Frontal cortex (tissue), 4 donors: Measurements from ENCODE around the gene ARL8A. TPM values are rescaled to one million over a fixed set of nuclear protein-coding genes. Genes with fewer than 3 reads are reported as not detected.
A peak's percentile ranks its signal among the peaks of the same experiment; 100 is the strongest.
"Not testable (repeated sequence)": the region's sequence is repeated elsewhere in the genome, so short reads cannot be mapped to it uniquely, and the experiment has no call there.

Source experiments
- DNase-seq, 2 donors: peaks; one replicate each; pipeline ENCODE4 v3.0.0; 2012; ENCODE audit warnings: low spot score in 2 of 2
- FAIRE-seq: peaks from 2 replicates; lab custom pipeline; 2012; peaks lifted over from hg19 to GRCh38; lab: Jason Lieb, UNC
- total RNA-seq: library from RNA; depleted of rRNA; stranded (reverse); fragments of >200 nt; gene quantifications from one replicate; pipeline ENCODE4 v1.2.3, GENCODE V29; 2014
- donor health status: control.
- donor health status: control.
- donor health status: control.

The ARL8A gene
- total RNA-seq, result 99.1 TPM

DNA sequence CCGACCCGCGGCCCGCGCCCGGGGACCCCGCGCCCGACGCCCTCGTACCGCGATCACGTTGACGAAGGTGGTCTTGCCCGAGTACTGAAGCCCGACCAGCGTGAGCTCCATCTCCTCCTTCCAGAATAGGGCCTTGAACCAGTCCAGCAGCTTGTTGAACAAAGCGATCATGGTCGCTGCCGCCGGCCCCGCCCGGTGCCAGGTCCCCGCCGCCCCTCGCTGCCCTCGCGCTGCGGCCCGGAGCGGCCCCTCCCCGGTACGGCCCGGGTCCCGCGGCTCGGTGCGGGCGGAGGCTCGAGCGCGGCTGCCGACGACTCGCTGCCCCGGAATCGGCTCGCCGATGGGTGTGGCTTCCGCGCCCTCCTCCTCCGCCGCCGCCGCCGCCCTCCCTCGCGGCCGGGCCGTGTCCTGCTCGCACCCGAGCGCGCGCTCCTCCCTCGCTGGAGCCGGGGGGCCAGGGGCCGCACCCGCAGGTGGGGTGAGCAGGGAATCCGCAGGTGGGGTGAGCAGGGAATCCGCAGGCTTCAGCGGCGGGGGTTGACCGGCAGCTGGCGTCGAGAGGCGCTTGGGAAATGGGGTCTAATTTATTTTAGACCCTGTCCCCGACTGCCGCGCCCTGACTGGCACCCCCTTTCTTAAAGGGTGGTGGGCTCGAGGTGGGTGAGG is at the start of gene ARL8A:
Gene ARL8A (minus strand): TSS at position 336 of the 666 bp plus-strand sequence. CDS start 165 bp downstream, at position 171.
- FAIRE-seq (no peak), DNase-seq (peak; percentile 83 to 89)

DNA sequence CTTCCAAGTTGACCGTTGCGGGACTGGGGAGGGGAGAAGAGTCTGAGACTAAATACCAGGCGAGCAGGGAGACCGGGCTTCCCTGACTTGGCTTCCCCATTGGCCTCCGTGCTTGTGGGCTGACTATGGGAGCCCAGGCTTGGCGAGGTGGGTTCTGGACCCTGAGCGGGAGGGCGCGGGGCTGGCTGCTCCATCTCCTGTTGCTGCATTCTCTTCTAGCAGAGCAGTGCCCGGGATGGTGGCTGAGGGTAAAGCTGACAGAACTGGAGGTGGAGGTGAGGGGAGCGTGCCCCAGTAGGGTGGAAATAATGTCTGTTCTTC is 49.8 kb upstream of the ARL8A start:
- DNase-seq, result no peak

DNA sequence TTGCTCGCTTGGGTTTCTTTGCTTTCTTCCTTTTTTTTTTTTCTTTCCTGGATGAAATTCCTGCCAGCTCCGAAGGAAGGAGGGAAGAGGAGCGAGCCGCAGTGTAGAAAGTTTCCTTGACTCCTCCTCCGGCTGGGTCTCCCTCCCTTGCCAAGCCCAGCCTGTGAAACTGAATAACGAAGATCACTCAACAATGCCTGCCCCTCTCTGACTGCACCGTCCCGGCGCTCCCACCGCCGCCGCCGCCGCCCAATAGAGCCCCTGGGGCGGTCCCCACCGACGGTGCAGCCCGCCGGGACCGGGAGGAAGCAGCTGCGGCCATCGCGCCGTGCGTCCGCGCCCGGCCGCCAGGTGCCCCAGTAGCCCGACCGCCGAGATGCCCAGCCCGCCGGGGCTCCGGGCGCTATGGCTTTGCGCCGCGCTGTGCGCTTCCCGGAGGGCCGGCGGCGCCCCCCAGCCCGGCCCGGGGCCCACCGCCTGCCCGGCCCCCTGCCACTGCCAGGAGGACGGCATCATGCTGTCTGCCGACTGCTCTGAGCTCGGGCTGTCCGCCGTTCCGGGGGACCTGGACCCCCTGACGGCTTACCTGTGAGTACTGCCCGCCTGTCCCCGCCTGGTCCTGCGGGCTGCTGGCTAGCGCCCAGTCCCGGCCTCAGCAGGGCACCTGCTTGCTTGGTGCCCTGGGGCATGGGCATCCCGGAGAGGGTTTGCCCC is 49.2 kb upstream of the ARL8A start, which contains the start of gene LGR6:
Gene LGR6 (plus strand): TSS at position 186 of the 714 bp plus-strand sequence. CDS start 191 bp downstream, at position 377.
- FAIRE-seq (no peak), DNase-seq (no peak)

More for the DNA sequence above, 49.8 kb upstream of the ARL8A start:
- no peak for FAIRE-seq

DNA sequence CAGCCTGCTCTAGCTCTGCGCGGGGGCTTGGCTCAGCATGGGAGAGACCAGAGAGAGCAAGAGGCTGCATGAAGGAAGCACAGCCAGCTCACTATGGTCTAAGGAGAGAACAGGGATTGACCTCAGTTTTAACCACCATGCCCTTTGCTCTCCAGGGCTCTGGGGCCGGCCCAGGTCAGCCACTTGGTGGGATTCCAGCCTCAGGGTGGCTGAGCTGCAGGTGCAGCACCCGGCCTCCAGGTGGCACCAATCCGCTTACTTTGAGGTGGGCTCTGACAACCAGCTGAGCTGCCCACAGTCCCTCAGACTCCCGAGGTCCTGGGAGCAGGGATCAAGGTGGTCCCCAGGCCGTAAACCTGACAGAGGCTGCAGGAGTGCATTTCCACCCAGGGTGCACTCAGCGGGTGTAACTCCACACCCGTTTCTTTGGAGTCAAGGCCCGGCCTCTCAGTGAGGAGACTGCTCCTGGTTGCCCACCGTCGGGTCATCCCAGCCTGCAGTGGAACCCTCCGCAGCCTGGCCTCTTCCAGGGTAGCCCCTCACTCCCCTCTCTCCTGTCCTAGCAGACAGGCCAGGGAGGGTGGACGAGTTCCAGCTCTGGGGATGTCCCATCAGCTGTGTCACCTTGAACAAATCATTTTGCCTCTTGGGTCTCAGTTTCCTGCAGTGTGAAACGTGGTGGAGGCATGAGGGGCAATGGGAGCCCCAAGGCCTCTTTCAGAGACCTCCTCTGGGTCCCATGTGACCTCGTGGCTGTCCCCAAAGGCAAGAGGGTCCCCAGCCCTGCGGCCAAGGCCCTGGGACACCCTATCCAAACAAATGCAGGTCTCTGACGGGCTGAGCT is 48.5 kb upstream of the ARL8A start:
- no peak for FAIRE-seq
- DNase-seq, result peak; percentile 61 to 72

DNA sequence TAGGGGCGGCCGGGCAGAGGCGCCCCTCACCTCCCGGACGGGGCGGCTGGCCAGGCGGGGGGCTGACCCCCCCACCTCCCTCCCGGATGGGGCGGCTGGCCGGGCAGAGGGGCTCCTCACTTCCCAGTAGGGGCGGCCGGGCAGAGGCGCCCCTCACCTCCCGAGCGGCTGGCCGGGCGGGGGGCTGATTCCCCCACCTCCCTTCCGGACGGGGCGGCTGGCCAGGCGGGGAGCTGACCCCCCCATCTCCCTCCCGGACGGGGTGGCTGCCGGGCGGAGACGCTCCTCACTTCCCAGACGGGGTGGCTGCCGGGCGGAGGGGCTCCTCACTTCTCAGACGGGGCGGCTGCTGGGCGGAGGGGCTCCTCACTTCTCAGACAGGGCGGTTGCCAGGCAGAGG is 46.9 kb upstream of the ARL8A start:
- not testable (repeated sequence) for FAIRE-seq, DNase-seq

DNA sequence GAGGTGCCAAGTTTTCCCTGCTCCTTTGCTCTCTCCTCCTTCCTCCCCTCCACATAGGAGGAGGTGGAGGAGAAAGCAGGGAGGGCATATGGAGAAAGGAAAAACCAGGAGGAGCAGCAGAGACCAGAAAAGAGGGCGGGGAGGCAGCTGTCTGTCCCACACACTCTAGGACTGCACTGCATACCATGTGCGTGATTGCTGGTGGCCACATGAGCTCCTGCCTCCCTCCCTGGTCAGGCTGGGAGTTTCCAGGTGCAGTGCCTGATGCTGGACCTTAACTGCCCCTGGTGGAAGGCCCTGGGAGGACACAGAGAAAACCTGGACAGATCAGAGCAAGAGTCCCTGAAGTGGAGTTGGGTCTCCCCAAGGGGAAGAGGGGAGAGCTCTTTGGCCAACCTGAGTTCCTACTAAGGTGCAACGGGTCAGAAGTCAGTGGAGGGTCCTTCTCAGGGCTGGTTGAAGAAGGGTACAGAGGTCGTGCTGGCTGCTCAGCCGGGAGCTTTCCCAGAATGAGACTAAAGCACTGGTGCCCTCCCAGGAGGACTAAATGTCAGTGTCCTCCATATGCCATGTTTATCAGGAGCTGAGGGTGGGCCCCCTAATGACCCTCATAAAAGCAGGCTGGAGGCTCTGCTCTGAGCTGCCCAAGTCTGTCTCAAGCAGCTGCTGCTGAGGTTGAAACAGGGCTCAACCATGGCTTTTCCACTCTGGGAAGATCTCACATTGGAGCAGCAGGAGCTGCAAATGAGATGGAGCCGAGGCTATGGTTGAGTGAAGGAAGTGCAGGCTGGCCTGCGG is 45.6 kb upstream of the ARL8A start:
- FAIRE-seq (no peak), DNase-seq (no peak)

DNA sequence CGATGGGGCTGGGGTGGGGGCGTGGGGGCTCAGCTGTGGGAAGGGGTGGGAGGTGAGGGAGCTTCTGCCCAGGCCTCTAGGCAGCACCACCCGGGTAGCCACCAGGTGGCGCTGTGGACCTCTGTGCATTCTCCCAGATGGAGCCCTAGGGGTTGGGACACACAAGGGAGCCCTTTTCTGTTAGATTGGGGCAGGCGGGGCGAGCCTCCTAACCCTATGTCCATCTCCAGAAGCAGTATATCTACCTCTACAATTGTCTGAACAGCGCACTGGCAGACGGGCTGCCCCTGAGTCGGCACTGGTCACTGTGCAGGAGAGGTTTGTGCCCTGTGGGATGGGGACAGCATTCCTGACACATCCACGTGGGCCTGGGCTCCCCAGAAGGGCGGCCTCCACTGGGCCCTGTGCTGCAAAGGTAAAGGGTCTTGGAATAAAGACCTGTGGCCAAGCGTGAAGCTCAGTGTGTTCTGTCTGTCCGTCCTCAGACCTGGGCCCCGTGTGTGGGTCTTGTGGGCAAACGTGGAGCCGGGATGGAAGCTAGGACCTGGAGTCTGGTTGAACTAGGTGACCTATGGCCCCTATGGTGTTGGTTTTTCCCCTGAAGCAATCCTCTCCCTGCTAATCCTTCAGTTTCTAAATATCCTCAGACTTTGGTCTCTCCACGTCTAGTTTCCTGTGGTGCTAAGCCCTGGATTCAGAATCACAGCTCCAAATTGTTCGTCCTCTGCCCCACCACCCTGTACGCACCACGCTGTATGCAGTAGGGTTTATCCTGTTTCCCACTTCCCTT is 44.7 kb upstream of the ARL8A start:
- DNase-seq, result peak in 1 of 2 donors; percentile 69
- no peak for FAIRE-seq

DNA sequence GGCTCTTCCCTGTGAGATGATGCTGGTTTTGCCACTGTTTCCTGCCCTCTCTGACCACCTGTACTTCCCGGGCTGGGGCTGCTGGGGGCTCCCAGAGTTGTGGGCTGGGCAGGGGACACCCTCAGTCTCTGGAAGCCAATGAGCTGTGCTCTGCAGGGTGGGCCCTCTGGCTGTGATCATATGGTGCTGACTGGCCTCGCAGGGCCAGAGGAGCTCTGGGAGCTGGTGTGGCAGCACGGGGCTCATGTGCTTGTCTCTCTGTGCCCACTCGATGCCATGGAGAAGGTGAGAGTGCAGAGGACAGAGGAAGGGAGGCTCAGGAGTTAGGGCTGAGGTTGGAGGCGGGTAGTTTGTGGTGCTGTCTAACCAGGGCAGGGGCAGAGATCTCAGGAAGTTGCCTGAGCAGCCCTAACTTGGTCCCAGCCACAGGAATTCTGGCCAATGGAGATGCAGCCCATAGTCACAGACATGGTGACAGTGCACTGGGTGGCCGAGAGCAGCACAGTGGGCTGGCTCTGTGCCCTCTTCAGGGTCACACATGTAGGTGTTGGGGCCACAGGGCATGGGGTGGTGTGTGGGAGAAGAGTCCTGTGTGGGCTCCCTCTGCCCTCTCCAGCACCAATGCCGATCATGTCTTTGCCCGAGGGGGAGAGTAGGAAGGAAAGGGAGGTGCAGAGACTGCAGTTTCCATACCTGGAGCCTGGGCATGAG is 43.3 kb upstream of the ARL8A start:
- FAIRE-seq, result no peak
- DNase-seq, result no peak

DNA sequence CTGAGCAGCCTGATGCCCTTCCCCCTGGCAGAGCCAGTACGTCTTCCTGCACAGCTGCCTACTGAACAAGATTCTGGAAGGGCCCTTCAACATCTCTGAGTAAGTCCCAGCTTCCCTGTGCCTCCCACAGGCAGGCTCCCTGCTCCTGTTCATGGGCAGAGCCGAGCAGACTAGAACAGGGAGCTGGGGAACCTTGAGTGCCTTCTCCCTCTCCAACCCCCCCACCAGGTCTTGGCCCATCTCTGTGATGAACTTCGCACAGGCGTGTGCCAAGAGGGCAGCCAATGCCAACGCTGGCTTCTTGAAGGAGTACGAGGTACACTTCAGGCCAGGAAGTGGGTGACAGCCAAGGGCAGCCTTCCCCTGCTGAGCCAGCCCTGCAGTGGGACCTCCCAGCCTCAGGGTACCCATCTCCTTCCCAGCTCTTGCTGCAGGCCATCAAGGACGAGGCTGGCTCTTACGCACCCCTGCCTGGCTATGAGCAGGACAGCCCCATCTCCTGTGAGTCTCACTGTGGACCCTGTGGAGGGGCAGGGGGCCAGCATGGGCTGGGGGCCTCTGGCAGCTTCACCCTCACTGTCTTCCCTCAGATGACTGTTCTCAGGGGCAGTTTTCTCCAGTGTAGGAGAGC is 42.6 kb upstream of the ARL8A start:
- DNase-seq (no peak), FAIRE-seq (no peak)

DNA sequence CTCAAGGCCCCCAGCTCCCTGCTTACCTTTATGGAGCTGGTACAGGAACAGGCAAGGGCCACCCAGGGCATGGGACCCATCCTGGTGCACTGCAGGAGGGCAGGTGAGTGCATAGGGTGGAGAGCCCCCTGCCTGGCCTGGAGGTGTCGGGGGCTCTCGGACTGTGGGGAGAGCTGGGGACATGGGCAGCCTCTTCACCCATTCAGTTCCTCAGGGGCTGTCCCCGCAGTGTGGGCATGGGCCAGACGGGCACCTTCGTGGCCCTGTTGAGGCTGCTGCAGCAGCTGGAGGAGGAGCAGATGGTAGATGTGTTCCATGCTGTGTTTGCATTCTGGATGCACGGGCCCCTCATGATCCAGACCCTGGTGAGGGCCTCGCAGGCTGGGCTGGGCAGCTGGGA is 41.8 kb upstream of the ARL8A start:
- FAIRE-seq (no peak), DNase-seq (no peak)

DNA sequence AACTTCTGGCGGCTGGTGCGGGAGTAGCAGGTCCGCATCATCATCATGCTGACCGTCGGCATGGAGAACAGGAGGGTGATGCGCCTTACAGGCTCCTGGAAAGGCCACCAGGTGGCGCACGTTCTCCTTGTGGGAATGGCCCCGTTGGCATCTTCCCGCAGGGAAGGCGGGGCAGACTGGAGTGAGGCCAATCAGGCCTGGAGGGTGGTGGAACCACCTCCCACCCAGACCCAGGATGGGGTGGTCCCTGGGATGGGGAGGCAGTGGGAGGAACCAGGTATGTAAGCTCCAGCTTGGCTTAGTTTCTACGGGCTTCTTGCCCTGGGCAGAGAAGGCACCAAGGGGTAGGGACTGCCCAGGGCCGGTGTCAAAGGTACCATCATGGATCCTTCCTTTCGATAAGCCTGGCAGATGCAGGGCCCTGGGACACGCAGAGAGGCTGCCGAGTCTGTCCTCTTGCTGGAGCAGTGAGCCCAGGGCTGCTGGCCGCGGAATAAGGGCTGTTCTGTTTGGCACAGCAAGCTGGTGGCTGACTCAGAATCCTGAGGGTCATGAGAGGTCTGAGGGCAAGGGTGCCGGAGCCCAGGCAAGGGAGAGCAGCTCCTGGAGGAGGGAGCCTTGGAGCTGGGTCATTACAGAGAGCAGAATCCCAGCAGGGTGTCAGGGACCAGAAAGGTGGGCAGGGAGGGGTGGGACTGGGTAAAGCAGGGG is 40.4 kb upstream of the ARL8A start:
- DNase-seq (peak; percentile 50 to 85), FAIRE-seq (no peak)

DNA sequence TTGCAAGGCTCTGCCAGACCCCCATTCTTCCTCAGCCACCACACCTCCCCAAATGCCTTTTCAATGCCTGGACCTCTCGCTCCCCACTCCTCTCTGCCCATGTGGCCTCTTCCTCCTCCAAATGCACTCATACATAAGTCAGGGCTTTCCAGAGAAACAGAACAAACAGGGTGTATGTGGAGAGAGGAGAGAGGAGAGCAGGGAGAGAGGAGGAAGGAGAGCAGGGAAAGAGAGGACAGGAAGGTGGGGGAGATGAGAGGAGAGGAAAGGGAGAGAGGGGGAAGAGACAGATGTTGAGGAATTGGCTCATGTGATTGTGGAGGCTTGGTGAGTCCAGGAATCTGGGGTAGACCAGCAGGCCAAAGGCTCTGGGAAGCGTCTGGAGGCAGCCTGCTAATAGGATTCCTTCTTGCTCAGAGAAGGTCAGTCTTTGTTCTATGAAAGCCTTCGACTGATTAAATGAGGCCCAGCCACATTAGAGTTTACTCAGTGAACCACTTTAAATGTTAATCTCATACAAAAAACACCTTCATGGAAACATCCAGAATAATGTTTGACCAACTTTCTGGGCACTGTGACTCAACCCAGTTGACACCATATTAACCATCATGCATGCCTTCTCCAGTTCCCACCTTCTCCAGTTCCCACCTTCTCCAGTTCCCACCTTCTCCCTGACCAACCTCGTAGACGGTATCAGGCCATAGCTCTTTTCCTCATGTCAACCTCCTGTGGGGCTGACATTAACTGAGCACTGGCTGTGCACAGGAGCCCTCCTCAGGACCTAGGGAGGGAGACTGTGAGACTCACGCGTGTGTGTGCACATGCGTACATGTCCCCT is 37.7 kb upstream of the ARL8A start:
- FAIRE-seq, result no peak
- DNase-seq, result no peak

DNA sequence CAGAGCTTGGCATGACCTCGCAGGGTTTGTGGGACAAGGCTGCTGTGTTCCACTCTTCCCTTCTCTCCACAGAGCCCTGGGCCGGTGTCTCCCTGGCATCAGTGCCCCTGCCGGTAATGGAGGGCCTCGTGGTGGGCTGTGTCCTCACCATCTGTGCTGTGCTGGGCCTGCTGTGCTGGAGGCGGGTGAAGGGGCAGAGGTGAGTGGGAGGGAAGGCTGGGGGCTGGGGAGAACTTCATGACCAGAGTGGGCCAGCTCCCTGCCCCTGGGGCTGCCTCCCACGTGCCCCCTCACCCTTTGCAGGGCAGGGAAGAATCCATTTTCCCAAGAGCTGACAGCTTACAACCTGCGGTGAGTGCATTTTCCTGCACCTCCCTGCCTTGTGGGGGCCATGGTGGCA is 37.0 kb upstream of the ARL8A start:
- DNase-seq, result no peak
- no peak for FAIRE-seq

DNA sequence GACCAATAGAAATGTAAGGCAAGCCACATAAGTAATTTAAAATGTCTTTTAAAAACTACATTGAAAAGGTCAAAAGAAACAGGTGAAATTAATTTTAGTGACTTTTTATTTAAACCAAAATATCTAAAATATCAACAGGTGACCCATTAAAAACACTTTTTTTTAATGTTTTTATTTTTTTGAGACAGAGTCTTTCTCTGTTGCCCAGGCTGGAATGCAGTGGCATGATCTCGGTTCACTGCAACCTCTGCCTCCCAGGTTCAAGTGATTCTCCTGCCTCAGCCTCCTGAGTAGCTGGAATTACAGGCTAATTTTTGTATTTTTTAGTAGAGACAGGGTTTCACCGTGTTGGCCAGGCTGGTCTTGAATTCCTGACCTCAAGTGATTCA is 36.2 kb upstream of the ARL8A start:
- not testable (repeated sequence) for DNase-seq, FAIRE-seq

DNA sequence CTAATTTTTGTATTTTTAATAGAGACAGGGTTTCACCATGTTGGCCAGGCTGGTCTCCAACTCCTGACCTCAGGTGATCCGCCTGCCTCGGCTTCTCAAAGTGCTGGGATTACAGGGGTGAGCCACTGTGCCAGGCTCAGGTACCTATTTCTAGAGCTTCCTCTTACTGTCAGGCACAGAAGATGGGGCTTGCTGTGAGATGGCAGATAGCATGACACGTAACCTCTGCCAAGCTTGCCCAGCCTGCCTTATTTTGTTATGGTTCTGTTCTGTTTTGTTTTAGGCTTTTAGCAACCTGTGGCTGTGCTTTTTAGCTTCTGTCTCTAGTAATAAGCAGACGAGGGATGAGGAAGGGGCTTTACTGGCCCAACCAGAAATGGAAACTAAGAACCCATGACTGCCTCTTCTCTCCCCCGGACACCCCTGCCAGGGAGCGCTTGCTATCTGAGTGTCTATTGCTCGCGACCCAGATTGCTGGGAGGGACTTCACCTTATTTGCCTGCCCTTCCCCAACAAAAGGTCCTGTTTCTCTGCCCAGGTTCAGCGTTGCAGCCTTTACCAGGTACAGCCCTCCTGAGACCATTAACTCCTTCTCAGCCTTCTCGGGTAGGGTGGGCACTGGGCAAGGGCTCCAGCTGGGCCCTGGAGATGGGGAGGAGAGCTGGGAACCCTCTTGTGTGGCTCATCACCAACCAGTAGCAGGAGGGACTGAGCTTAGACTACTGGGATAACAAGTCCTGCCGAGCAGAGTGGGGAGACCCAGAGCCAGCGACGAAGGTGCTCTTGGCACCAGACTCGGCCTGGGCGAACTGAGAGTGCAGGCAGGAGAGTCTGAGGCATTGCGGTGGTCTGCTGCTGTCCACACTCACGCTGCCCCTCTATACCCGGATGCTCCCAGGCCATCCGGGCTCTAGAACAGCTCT is 35.6 kb upstream of the ARL8A start:
- no peak for FAIRE-seq
- no peak for DNase-seq
